Activated CD8-positive, alpha-beta T cell treated with anti-CD3 and anti-CD28 coated beads, Interleukin-2, amount 10 ng/mL, durations not matched to agents 7 days and 5 days (primary cell): ENCODE results near the gene IMMT. TPM values are rescaled to one million over a fixed set of nuclear protein-coding genes. Genes with fewer than 3 reads are reported as not detected.

Experiments
- ATAC-seq: fragments of 150-1000 bp; cut with Tn5 transposase; one replicate; pipeline ENCODE4 v1.10.0; 2021; ENCODE audit warnings: moderate library complexity
- CTCF ChIA-PET: fragments of 350-600 bp; sonication (Branson Sonifier 250); formaldehyde crosslinking; loops from one replicate; lab custom pipeline; 2021; ENCODE audit warnings: antibody characterized with exemption; lab: Charles Lee
- POLR2A ChIA-PET: fragments of 350-600 bp; sonication (Branson Sonifier 250); formaldehyde crosslinking; loops from one replicate; lab custom pipeline; 2021; ENCODE audit warnings: antibody characterized with exemption; lab: Charles Lee
- DNase-seq: peaks from one replicate; pipeline ENCODE4 v3.0.0-alpha.2; 2020
- H3K27ac Mint-ChIP-seq: one replicate; pipeline ENCODE4 v1.8.0; 2021; ENCODE audit warnings: mild to moderate bottlenecking, mixed read lengths
- H3K27me3 Mint-ChIP-seq: one replicate; pipeline ENCODE4 v1.8.0; 2021; ENCODE audit warnings: low read depth, mixed read lengths
- H3K36me3 Mint-ChIP-seq: one replicate; pipeline ENCODE4 v1.8.0; 2021; ENCODE audit warnings: low read depth, mixed read lengths
- H3K4me1 Mint-ChIP-seq: one replicate; pipeline ENCODE4 v1.8.0; 2021; ENCODE audit warnings: low read depth, mixed read lengths
- H3K4me3 Mint-ChIP-seq: one replicate; pipeline ENCODE4 v1.8.0; 2021; ENCODE audit warnings: mild to moderate bottlenecking, mixed read lengths
- H3K9me3 Mint-ChIP-seq: one replicate; pipeline ENCODE4 v1.8.0; 2022; ENCODE audit warnings: mixed read lengths; ENCODE audit not compliant: insufficient read depth
- microRNA-seq: library from miRNA; unstranded; fragments of <30 nt; microRNA quantifications from one replicate; pipeline ENCODE4 v1.2.0, GENCODE V29; 2022
- total RNA-seq, 2 experiments: library from RNA; stranded (reverse); gene quantifications; one replicate each; pipeline ENCODE4 v1.2.3, GENCODE V29; 2021

The IMMT gene
- total RNA-seq, 2 experiments from 2014 or later, result 126 to 132 TPM

DNA sequence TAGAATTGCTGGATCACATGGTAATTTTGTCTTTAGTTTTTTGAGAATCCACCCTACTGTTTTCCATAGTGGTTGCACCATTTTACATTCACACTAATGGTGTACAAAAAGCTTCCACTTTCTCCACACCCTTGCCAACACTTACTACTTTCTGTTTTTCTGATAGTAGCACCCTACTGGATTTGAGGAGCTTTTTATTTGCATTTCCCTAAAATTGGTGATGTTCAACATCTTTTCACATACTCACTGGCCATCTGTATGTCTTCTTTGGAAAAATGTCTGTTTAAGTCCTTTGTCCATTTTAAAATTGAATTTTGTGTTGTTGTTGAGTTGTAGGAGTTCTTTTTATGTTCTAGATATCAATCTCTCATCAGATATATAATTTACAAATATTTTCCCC is 93.1 kb downstream of the IMMT start:
- Mint-ChIP-seq H3K9me3 (peaks cover 5% of the 10 kb centered on the region), H3K27ac (no peak overlapping the region), H3K36me3 (peaks cover 55% of the 10 kb centered on the region), H3K4me1 (peaks cover 37% of the 10 kb centered on the region), H3K4me3 (no peak overlapping the region), H3K27me3 (no peaks in the 10 kb centered on the region)
- ATAC-seq (no peak), DNase-seq (no peak)
- ChIA-PET POLR2A (no interaction called here), CTCF (interaction anchor here (0.9 kb wide), 1 partner anchor 465 kb away, joined by 3 read pairs; no protein-coding TSS in a partner anchor)

DNA sequence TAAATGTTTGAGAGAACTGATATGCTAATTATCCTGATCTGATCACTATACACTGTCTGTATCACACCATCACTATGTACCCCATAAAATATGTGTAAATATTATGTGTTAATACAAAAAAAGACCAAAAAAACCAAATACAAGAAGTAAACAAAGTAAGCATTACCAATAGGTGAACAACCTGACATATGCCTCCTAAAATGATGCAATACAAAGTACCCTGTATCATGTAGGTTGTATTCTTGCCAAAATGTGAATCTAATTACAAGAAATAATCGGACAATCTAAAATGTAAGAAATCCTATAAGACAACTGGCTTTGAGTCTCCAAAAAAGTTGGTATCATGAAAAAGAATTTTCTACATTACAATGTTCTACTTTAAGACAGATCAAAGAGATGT is 97.3 kb downstream of the IMMT start:
- peaks cover 20% of the 10 kb centered on the region for H3K4me1 Mint-ChIP-seq
- POLR2A ChIA-PET, result no interaction called here
- DNase-seq, result no peak
- H3K36me3 Mint-ChIP-seq, result peaks cover 61% of the 10 kb centered on the region
- no peaks in the 10 kb centered on the region for H3K27me3 Mint-ChIP-seq
- no peak for ATAC-seq
- peaks cover 5% of the 10 kb centered on the region for H3K9me3 Mint-ChIP-seq
- H3K27ac Mint-ChIP-seq, result no peak overlapping the region
- CTCF ChIA-PET, result interaction anchor here (1.0 to 3.1 kb wide), 4 partner anchors 9 to 268 kb away, joined by 4 to 13 read pairs (median 4); no protein-coding TSS in a partner anchor
- H3K4me3 Mint-ChIP-seq, result no peak overlapping the region

DNA sequence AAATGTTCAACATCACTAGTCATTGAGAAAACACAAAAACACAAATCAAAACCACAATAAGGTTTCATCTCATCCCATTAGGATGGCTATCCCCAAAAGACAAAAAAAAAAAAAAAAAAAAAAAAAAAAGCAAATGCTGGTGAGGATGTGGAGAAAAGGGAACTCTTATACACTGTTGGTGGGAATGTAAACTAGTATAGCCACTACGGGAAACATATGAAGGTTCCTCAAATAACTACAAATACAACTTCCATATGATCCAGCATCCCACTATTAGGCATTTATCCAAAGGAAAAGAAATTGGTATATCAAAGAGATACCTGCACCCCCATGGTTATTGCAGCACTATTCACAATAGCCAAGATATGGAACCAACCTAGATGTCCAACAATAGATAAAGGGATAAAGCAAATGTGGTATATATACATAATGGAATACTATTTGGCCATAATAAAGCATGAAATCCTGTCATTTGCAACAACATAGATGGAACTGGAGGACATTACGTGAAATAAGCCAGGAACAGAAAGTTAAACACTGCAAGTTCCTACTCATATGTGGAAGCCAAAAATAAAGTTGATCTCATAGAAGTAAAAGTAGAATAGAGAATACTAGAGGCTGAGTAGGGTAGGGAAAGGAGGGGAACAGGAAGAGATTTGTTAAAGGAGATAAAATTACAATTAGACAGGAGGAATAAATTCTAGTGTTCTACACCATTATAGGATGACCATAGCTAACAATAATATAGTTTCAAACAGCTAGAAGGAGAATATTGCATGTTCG is 98.0 kb downstream of the IMMT start:
- ChIA-PET CTCF (interaction anchor here (1.7 kb wide), 1 partner anchor 267 kb away, joined by 4 read pairs; no protein-coding TSS in a partner anchor), POLR2A (interaction anchor here (1.7 kb wide), 1 partner anchor 9 kb away, joined by 14 read pairs; the partner anchor contains the start of genes POLR1A and PTCD3)
- DNase-seq (no peak), ATAC-seq (no peak)
- Mint-ChIP-seq H3K27ac (no peak overlapping the region), H3K4me1 (peaks cover 14% of the 10 kb centered on the region), H3K9me3 (peaks cover 4% of the 10 kb centered on the region), H3K27me3 (no peaks in the 10 kb centered on the region), H3K4me3 (no peak overlapping the region), H3K36me3 (peaks cover 57% of the 10 kb centered on the region)

DNA sequence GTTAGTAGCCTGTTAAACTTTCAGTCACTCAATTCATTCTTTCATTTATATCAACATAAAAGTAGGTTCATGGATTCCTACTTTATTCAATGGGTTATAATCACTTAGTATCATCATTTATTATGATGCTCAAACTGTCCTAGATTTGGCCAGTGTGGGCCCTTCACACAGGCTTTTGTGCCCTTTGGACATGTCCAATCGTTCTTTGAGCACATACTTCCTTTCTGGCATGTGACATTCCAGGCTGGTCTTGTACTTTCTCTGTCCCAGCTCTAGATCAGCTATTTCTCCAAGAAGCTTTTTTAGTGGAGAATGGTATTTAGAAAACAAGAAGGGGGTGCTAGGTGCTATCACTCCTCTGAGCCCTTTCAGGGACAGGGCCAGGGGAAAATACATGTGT is 101.0 kb downstream of the IMMT start:
- peaks cover 6% of the 10 kb centered on the region for H3K4me1 Mint-ChIP-seq
- no peak for ATAC-seq
- no peaks in the 10 kb centered on the region for H3K27me3 Mint-ChIP-seq
- ChIA-PET POLR2A (no interaction called here), CTCF (interaction anchor here (2.5 kb wide), 1 partner anchor 15 kb away, joined by 5 read pairs; no protein-coding TSS in a partner anchor)
- H3K36me3 Mint-ChIP-seq, result peaks cover 54% of the 10 kb centered on the region
- no peak overlapping the region for H3K4me3 Mint-ChIP-seq
- H3K9me3 Mint-ChIP-seq, result no peaks in the 10 kb centered on the region
- no peak for DNase-seq
- H3K27ac Mint-ChIP-seq, result no peak overlapping the region

Small RNAs within 50 kb of the gene (microRNA-seq; reads per million reads assigned to microRNA genes)
- not detected for gene MIR4779

Other genes starting within 250 kb of the IMMT start
- gene POLR1A, start 89.6 kb downstream of the IMMT start, total RNA-seq, result 10 to 100 TPM; 40.8 to 41.5 TPM
- 100 to 1,000 TPM; 136 to 139 TPM for gene PTCD3, start 89.2 kb downstream of the IMMT start, total RNA-seq
- gene MRPL35, start 4.0 kb upstream of the IMMT start, total RNA-seq, result 10 to 100 TPM; 55.7 to 58.4 TPM
- gene REEP1, start 142.2 kb upstream of the IMMT start, total RNA-seq, result under 1 TPM in 1 of 2 experiments, not detected in 1; 0.21 TPM
- gene KDM3A, start 245.9 kb upstream of the IMMT start, total RNA-seq, result 10 to 100 TPM; 74.9 to 80.1 TPM